AG09309 (cell line): ENCODE data around the gene KLK3.

Experiments used
- DNase-seq: peaks from one replicate; pipeline ENCODE4 v3.0.0-alpha.2; 2010; ENCODE audit warnings: low read depth
- H3K4me3 ChIP-seq: 2 replicates; pipeline ENCODE4 v1.5.1; 2011; ENCODE audit warnings: mild to moderate bottlenecking, low read depth, low read length, moderate library complexity; ENCODE audit not compliant: control insufficient read depth
- TF ChIP-seq, protein P1 (sequence below): IDR thresholded peaks from 2 replicates; pipeline ENCODE4 v1.5.1; 2011; ENCODE audit warnings: mild to moderate bottlenecking, low read depth, low read length, inconsistent platforms; ENCODE audit not compliant: insufficient read depth, control insufficient read depth; ENCODE audit errors: missing control alignments

Gene KLK3

DNA sequence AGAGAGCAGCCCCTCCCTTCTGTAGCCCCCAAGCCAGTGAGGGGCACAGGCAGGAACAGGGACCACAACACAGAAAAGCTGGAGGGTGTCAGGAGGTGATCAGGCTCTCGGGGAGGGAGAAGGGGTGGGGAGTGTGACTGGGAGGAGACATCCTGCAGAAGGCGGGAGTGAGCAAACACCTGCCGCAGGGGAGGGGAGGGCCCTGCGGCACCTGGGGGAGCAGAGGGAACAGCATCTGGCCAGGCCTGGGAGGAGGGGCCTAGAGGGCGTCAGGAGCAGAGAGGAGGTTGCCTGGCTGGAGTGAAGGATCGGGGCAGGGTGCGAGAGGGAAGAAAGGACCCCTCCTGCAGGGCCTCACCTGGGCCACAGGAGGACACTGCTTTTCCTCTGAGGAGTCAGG is 4.2 kb downstream of the KLK3 start:
- H3K4me3 ChIP-seq: no peak overlapping the region
- TF ChIP-seq, protein P1, sequence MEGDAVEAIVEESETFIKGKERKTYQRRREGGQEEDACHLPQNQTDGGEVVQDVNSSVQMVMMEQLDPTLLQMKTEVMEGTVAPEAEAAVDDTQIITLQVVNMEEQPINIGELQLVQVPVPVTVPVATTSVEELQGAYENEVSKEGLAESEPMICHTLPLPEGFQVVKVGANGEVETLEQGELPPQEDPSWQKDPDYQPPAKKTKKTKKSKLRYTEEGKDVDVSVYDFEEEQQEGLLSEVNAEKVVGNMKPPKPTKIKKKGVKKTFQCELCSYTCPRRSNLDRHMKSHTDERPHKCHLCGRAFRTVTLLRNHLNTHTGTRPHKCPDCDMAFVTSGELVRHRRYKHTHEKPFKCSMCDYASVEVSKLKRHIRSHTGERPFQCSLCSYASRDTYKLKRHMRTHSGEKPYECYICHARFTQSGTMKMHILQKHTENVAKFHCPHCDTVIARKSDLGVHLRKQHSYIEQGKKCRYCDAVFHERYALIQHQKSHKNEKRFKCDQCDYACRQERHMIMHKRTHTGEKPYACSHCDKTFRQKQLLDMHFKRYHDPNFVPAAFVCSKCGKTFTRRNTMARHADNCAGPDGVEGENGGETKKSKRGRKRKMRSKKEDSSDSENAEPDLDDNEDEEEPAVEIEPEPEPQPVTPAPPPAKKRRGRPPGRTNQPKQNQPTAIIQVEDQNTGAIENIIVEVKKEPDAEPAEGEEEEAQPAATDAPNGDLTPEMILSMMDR: no peak
- DNase-seq: no peak

DNA sequence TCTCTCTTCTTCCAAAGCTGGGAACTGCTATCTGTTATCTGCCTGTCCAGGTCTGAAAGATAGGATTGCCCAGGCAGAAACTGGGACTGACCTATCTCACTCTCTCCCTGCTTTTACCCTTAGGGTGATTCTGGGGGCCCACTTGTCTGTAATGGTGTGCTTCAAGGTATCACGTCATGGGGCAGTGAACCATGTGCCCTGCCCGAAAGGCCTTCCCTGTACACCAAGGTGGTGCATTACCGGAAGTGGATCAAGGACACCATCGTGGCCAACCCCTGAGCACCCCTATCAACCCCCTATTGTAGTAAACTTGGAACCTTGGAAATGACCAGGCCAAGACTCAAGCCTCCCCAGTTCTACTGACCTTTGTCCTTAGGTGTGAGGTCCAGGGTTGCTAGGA is 5.1 kb downstream of the KLK3 start:
- no peak for DNase-seq
- no peak overlapping the region for H3K4me3 ChIP-seq
- TF ChIP-seq, protein P1: no peak

DNA sequence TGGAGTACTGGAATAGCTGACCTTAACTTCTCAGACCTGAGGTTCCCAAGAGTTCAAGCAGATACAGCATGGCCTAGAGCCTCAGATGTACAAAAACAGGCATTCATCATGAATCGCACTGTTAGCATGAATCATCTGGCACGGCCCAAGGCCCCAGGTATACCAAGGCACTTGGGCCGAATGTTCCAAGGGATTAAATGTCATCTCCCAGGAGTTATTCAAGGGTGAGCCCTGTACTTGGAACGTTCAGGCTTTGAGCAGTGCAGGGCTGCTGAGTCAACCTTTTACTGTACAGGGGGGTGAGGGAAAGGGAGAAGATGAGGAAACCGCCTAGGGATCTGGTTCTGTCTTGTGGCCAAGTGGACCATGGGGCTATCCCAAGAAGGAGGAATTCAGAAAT is 6.3 kb downstream of the KLK3 start:
- TF ChIP-seq, protein P1: no peak
- H3K4me3 ChIP-seq: no peak overlapping the region
- DNase-seq: no peak

DNA sequence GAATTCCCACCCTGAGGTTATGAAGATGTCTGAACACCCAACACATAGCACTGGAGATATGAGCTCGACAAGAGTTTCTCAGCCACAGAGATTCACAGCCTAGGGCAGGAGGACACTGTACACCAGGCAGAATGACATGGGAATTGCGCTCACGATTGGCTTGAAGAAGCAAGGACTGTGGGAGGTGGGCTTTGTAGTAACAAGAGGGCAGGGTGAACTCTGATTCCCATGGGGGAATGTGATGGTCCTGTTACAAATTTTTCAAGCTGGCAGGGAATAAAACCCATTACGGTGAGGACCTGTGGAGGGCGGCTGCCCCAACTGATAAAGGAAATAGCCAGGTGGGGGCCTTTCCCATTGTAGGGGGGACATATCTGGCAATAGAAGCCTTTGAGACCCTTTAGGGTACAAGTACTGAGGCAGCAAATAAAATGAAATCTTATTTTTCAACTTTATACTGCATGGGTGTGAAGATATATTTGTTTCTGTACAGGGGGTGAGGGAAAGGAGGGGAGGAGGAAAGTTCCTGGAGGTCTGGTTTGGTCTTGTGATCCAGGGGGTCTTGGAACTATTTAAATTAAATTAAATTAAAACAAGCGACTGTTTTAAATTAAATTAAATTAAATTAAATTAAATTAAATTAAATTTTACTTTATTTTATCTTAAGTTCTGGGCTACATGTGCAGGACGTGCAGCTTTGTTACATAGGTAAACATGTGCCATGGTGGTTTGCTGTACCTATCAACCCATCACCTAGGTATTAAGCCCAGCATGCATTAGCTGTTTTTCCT is 7.0 kb downstream of the KLK3 start:
- no peak overlapping the region for H3K4me3 ChIP-seq
- TF ChIP-seq, protein P1: no peak
- DNase-seq: no peak

DNA sequence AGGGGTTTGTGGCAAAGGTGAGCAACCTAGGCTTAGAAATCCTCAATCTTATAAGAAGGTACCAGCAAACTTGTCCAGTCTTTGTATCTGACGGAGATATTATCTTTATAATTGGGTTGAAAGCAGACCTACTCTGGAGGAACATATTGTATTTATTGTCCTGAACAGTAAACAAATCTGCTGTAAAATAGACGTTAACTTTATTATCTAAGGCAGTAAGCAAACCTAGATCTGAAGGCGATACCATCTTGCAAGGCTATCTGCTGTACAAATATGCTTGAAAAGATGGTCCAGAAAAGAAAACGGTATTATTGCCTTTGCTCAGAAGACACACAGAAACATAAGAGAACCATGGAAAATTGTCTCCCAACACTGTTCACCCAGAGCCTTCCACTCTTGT is 14.8 kb downstream of the KLK3 start:
- DNase-seq: no peak
- H3K4me3 ChIP-seq: no peak overlapping the region
- TF ChIP-seq, protein P1: no peak

DNA sequence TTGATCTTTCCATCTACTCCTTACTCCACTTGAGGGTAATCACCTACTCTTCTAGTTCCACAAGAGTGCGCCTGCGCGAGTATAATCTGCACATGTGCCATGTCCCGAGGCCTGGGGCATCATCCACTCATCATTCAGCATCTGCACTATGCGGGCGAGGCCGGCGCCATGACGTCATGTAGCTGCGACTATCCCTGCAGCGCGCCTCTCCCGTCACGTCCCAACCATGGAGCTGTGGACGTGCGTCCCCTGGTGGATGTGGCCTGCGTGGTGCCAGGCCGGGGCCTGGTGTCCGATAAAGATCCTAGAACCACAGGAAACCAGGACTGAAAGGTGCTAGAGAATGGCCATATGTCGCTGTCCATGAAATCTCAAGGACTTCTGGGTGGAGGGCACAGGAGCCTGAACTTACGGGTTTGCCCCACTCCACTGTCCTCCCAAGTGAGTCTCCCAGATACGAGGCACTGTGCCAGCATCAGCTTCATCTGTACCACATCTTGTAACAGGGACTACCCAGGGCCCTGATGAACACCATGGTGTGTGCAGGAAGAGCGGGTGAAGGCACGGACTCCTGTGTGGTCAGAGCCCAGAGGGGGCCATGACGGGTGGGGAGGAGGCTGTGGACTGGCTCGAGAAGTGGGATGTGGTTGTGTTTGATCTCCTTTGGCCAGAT is 15.8 kb downstream of the KLK3 start:
- no peak for DNase-seq
- TF ChIP-seq, protein P1: no peak
- no peak overlapping the region for H3K4me3 ChIP-seq
